AG09309 (cell line): ENCODE data around the gene SHROOM2.

Source experiments
- DNase-seq: peaks from one replicate; pipeline ENCODE4 v3.0.0-alpha.2; 2010; ENCODE audit warnings: low read depth
- H3K4me3 ChIP-seq: 2 replicates; pipeline ENCODE4 v1.5.1; 2011; ENCODE audit warnings: mild to moderate bottlenecking, low read depth, low read length, moderate library complexity; ENCODE audit not compliant: control insufficient read depth
- TF ChIP-seq, protein P1 (sequence below): IDR thresholded peaks from 2 replicates; pipeline ENCODE4 v1.5.1; 2011; ENCODE audit warnings: mild to moderate bottlenecking, low read depth, low read length, inconsistent platforms; ENCODE audit not compliant: insufficient read depth, control insufficient read depth; ENCODE audit errors: missing control alignments

SHROOM2 gene

DNA sequence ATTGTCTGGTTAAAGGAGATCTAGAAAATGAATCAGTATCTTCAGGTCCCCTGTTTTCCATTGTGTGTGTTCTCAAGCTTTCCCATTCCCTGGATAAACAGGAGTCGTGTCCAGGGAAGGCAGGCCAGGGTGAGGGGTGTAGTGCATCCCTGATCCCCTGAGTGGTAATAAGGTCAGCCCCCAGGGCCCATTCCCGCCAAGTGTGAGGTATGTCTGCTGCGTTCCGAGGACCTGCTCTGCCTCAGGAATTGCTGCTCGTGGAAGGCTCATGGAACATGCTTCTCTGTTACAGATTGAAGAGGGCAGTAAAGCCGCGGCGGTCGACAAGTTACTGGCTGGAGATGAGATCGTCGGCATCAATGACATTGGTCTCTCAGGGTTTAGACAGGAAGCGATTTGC lies 87.1 kb downstream of the SHROOM2 start:
- TF ChIP-seq, protein P1, sequence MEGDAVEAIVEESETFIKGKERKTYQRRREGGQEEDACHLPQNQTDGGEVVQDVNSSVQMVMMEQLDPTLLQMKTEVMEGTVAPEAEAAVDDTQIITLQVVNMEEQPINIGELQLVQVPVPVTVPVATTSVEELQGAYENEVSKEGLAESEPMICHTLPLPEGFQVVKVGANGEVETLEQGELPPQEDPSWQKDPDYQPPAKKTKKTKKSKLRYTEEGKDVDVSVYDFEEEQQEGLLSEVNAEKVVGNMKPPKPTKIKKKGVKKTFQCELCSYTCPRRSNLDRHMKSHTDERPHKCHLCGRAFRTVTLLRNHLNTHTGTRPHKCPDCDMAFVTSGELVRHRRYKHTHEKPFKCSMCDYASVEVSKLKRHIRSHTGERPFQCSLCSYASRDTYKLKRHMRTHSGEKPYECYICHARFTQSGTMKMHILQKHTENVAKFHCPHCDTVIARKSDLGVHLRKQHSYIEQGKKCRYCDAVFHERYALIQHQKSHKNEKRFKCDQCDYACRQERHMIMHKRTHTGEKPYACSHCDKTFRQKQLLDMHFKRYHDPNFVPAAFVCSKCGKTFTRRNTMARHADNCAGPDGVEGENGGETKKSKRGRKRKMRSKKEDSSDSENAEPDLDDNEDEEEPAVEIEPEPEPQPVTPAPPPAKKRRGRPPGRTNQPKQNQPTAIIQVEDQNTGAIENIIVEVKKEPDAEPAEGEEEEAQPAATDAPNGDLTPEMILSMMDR: no peak
- no peak for DNase-seq
- H3K4me3 ChIP-seq: no peak overlapping the region

DNA sequence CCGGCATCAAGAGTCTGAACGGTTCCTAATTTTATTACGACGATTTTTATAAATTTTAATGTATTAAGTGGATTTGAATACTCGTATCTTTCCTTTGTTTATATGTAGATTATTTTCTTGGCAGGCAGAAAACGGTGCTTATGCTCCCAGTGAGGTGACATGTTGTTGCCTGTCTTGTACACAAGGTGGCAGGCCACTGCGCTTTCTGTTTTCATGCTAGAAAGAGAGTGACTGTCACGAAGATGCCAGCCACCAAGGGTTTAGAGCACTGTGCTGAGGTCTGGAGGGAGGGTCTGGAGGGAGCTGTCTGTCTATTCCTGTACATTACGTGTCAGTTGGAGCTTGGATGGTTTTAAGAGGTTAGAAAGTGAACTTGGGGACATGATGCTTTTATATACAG lies 87.7 kb downstream of the SHROOM2 start:
- H3K4me3 ChIP-seq: no peak overlapping the region
- TF ChIP-seq, protein P1: peak; percentile 65
- no peak for DNase-seq

DNA sequence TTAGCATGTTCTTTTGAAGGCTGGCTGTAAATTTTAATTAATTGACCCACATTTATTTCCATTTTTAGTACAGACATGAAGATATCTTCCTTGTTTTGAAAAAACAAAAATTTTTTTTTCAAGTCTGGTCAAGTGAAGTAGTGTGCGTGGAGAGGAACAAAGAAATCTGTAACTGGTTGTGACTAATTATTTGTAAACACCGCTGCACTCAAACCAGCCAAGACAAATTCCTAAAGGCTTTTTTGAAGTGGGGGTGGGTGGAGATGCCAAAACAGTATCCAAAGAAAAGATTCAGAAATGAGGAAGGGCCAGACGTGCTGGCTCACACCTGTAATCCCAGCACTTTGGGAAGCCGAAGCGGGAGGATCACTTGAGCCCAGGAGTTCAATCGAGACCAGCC lies 88.3 kb downstream of the SHROOM2 start:
- H3K4me3 ChIP-seq: no peak overlapping the region
- TF ChIP-seq, protein P1: no peak
- DNase-seq: no peak

DNA sequence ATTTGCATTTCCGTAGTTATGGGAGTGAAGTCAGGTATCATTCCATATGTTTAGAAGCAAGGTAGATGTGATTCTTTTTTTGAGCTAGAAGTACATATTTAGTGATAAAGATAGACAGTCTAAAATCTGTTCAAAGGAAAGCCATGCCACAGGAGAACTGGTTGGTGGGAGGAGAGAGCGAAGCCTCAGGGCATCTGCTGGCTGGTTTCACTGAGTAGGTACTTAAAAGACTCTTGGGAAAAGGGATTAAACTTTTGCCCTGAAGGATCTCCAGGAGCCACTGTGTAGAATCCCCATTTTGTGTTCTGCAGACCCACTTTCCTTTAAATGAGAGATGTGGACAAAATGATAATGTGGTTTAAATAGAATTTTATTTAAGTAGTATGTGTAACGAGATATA lies 89.6 kb downstream of the SHROOM2 start:
- TF ChIP-seq, protein P1: no peak
- DNase-seq: no peak
- H3K4me3 ChIP-seq: no peak overlapping the region

DNA sequence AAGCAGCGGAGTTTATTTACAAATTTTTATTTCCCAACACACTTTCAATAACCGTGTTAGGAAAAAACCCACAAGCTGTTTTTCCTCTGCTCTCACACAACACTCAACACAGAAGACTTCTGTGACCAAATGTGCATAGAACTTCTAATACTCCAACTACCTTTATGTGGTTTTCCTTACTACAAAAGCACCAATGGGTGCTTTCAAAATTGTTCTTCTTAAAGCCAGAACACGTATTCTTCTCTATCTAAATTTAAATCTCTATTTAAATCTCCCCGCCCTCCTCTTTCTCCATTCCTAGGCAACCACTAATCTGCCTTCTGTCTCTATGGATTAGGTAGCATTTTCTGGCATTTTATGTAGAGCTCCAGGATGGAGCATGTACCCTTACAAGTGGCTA lies 90.0 kb downstream of the SHROOM2 start:
- no peak for DNase-seq
- no peak overlapping the region for H3K4me3 ChIP-seq
- TF ChIP-seq, protein P1: no peak

DNA sequence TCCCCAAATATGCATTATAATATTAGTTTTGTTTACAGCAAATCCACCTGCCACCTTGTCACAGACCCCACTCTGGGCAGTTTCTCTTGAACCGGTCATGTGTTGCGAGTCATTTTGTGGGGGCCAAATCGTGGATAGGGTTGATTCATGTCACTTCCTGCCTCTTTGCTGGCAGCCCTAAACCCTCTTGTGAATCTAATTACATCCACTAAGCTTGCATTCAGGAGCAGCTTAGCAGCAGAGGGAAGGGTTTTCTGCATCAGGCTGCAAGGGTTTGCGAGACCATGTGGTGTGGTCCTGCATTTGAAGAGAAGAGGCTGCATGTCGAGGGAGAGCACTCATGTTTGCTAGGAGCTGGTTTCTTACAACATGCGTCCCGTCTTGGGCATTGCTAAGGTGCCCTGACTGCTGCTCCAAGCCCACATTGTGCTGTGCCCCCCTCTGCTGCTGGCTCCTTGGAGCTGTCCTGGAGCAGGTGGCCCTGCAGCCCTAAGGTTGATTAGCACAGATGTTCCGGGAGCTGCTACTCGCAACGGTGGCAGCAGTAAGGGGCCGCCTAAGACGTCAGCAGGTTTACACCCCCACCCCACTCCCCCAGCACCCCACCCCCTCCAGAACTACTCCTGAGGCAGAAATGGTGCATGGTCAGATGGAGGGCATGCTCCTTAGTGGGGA lies 92.1 kb downstream of the SHROOM2 start:
- no peak for DNase-seq
- H3K4me3 ChIP-seq: no peak overlapping the region
- TF ChIP-seq, protein P1: no peak

DNA sequence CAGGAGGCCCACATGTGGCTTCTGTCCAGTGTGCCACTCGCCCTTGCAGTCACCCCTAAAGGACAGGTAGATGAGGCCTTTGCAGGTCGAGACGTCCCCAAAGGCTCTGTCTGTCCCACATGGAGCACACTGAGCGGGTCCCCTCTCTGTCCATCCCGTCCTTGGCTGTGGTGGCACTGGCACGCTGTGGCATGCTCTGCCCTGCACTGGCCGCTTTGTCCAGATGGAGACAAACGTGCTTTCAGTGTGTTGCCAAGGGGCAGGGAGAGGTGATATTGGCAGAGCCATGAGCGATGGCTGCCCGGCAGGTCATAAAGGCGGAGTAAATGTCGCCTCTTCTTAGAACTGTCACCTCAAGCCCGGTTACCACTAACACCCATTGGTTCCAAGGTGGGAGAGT lies 94.0 kb downstream of the SHROOM2 start:
- no peak overlapping the region for H3K4me3 ChIP-seq
- no peak for DNase-seq
- TF ChIP-seq, protein P1: no peak
